ENCODE results near the gene ADGRD2.

ADGRD2 gene

GRCh38 chr9:124475158-124475867 lies 25.1 kb downstream of the ADGRD2 start:
- Histone ChIP-seq H3K27ac (ENCODE audit: low read depth, low read length) (no peak overlapping the region), H3K9me2 (replicated peaks; ENCODE audit: control insufficient read depth, low read length) (no peaks in the 10 kb centered on the region), H3K27me3 (ENCODE audit: control insufficient read depth, low read length) (no peaks in the 10 kb centered on the region), H3K9me3 (ENCODE audit: control insufficient read depth, insufficient read depth, low read length) (no peaks in the 10 kb centered on the region), H3F3A (ENCODE audit: control insufficient read depth, insufficient read depth) (no peaks in the 10 kb centered on the region), H3K36me3 (ENCODE audit: control insufficient read depth, low read length) (no peaks in the 10 kb centered on the region), H3K79me2 (ENCODE audit: control insufficient read depth, low read length) (no peaks in the 10 kb centered on the region), H3K4me3 (ENCODE audit: low read length) (no peak overlapping the region), H4K20me1 (ENCODE audit: control insufficient read depth, insufficient read depth, low read depth, low read length) (no peaks in the 10 kb centered on the region), H3K4me1 (ENCODE audit: control insufficient read depth, low read length) (peaks cover 12% of the 10 kb centered on the region), H3K4me2 (ENCODE audit: low read length) (no peak overlapping the region)
- TF ChIP-seq, protein P1, sequence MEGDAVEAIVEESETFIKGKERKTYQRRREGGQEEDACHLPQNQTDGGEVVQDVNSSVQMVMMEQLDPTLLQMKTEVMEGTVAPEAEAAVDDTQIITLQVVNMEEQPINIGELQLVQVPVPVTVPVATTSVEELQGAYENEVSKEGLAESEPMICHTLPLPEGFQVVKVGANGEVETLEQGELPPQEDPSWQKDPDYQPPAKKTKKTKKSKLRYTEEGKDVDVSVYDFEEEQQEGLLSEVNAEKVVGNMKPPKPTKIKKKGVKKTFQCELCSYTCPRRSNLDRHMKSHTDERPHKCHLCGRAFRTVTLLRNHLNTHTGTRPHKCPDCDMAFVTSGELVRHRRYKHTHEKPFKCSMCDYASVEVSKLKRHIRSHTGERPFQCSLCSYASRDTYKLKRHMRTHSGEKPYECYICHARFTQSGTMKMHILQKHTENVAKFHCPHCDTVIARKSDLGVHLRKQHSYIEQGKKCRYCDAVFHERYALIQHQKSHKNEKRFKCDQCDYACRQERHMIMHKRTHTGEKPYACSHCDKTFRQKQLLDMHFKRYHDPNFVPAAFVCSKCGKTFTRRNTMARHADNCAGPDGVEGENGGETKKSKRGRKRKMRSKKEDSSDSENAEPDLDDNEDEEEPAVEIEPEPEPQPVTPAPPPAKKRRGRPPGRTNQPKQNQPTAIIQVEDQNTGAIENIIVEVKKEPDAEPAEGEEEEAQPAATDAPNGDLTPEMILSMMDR (IDR thresholded peaks at IDR 0.05; ENCODE audit: low read depth, low read length, poor library complexity, severe bottlenecking): no peak
- TF ChIP-seq EZH2phosphoT487 (IDR thresholded peaks at IDR 0.05; ENCODE audit: borderline replicate concordance, low read length): no peak

- no peaks in the 10 kb centered on the region for H4K20me1 ChIP-seq (ENCODE audit: control insufficient read depth, insufficient read depth, low read depth, low read length)
- no peaks in the 10 kb centered on the region for H3K9me2 ChIP-seq (replicated peaks; ENCODE audit: control insufficient read depth, low read length)
- H3K9me3 ChIP-seq (ENCODE audit: control insufficient read depth, insufficient read depth, low read length): no peaks in the 10 kb centered on the region
- peaks cover 14% of the 10 kb centered on the region for H3K4me1 ChIP-seq (ENCODE audit: control insufficient read depth, low read length)
- H3K27me3 ChIP-seq (ENCODE audit: control insufficient read depth, low read length): no peaks in the 10 kb centered on the region
- H3F3A ChIP-seq (ENCODE audit: control insufficient read depth, insufficient read depth): no peaks in the 10 kb centered on the region
- no peaks in the 10 kb centered on the region for H3K36me3 ChIP-seq (ENCODE audit: control insufficient read depth, low read length)
- no peaks in the 10 kb centered on the region for H3K79me2 ChIP-seq (ENCODE audit: control insufficient read depth, low read length)
- no peak overlapping the region for H3K4me2 ChIP-seq (ENCODE audit: low read length)
- no peak overlapping the region for H3K27ac ChIP-seq (ENCODE audit: low read depth, low read length)
- no peak overlapping the region for H3K4me3 ChIP-seq (ENCODE audit: low read length)
- TF ChIP-seq, protein P1 (IDR thresholded peaks at IDR 0.05; ENCODE audit: low read depth, low read length, poor library complexity, severe bottlenecking): no peak
- TF ChIP-seq EZH2phosphoT487 (IDR thresholded peaks at IDR 0.05; ENCODE audit: borderline replicate concordance, low read length): no peak
These were observed 25.8 kb downstream of the ADGRD2 start for GRCh38 chr9:124475868-124476690.

DNA sequence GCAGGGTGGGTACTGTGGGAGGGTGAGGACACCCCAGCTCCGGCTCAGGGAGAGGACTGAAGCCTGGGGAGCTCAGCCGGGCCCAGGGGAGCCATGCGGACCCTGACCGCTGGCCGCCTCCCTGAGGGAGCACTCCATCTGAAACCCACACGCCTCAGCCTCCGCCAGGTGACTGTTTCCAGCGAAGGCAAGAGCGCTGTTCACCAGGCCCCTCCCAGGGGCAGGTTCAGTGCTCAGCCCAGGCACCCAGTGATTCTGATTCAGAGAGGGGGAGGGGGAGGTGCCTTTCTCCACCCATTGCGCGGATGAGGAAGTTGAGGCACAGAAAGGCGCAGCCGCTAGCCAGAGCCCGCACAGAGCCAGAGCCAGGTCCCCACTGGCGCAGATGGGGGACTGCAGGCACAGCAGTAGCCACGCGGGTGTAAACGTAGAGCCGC lies 27.0 kb downstream of the ADGRD2 start:
- no peaks in the 10 kb centered on the region for H4K20me1 ChIP-seq (ENCODE audit: control insufficient read depth, insufficient read depth, low read depth, low read length)
- no peaks in the 10 kb centered on the region for H3K79me2 ChIP-seq (ENCODE audit: control insufficient read depth, low read length)
- H3K9me3 ChIP-seq (ENCODE audit: control insufficient read depth, insufficient read depth, low read length): no peaks in the 10 kb centered on the region
- no peak overlapping the region for H3K4me3 ChIP-seq (ENCODE audit: low read length)
- H3K36me3 ChIP-seq (ENCODE audit: control insufficient read depth, low read length): no peaks in the 10 kb centered on the region
- H3F3A ChIP-seq (ENCODE audit: control insufficient read depth, insufficient read depth): no peaks in the 10 kb centered on the region
- H3K9me2 ChIP-seq (replicated peaks; ENCODE audit: control insufficient read depth, low read length): no peaks in the 10 kb centered on the region
- TF ChIP-seq, protein P1 (IDR thresholded peaks at IDR 0.05; ENCODE audit: low read depth, low read length, poor library complexity, severe bottlenecking): no peak
- TF ChIP-seq EZH2phosphoT487 (IDR thresholded peaks at IDR 0.05; ENCODE audit: borderline replicate concordance, low read length): no peak
- H3K27me3 ChIP-seq (ENCODE audit: control insufficient read depth, low read length): no peaks in the 10 kb centered on the region
- no peak overlapping the region for H3K27ac ChIP-seq (ENCODE audit: low read depth, low read length)
- no peak overlapping the region for H3K4me2 ChIP-seq (ENCODE audit: low read length)
- peaks cover 14% of the 10 kb centered on the region for H3K4me1 ChIP-seq (ENCODE audit: control insufficient read depth, low read length)

Data from DOHH2 (cell line).